ENCODE data around the gene CXCL11. TPM values are rescaled to one million over a fixed set of nuclear protein-coding genes. Genes with fewer than 3 reads are reported as not detected.
A peak's percentile ranks its signal among the peaks of the same experiment; 100 is the strongest.
"Not testable (repeated sequence)": the region's sequence is repeated elsewhere in the genome, so short reads cannot be mapped to it uniquely, and the experiment has no call there.

Gene CXCL11
- 3.7 and 9.8 TPM in 2 replicates for total RNA-seq (2014; rRNA removed; shearing (Covaris generic))

DNA sequence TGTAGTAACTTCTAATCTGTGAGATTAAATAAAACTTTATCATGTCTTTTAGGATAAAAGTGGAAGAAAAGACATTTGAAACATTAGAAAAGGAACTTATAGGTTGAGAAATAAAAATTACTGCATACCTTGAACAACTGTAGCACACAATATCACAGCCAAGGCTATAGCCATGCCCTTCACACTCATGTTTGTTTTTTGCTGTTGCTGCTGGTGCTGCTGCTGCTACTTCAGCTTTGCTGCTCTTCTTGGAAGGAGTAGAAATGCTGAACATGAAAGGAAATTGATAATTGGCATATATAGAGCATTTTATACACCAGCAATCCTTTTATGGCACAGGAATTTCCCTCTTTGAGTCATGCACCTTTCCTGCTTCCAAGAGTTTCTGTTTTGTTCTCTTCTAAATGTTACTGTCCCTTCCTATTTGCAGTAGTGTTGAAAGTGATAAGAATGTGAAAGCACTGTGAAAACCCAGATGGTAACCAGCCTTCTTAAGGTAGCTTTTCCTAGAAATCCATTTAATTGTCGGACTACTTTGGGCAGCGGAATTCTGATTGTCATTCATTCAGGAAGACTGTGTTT lies at the start of gene CXCL11:
CXCL11 (minus strand) TSS at position 272 of the 582 bp plus-strand sequence; CDS start at position 189, 83 bp downstream.
- DNase-seq (ENCODE audit: low read depth) = peak; percentile 4

GRCh38 chr4:76084542-76084941 lies 48.7 kb upstream of the CXCL11 start:
- DNase-seq (ENCODE audit: low read depth) = no peak

DNA sequence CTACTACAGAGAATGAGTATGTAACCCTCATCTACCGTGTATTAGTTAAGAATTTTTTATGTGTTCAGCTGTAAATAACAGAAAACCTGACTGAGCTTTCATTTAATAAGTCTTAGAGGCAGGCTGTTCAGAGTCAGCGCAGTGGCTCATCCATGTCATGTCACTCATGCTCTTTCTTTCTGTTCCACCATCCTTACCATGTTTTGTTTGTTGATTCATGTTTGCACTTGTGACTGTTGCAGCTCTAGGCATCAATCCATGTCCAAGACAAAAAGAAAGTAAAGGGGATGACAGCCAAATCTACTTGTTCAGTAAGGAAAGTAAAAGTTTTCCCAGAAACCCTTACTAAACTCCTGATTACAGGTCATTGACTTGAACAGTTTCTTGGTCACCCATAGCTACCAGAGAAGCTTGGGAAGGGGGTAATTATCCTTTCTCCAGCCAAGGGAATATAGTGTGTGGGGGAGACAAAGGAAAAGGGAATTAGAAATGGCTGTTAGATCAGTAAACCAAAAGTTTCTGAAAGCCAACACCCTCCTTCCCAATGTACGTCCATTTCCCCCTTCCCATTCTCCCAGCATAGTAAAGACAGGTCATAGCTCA lies 47.6 kb upstream of the CXCL11 start:
- no peak for DNase-seq (ENCODE audit: low read depth)

GRCh38 chr4:76078033-76078613 lies 42.3 kb upstream of the CXCL11 start:
- no peak for DNase-seq (ENCODE audit: low read depth)

DNA sequence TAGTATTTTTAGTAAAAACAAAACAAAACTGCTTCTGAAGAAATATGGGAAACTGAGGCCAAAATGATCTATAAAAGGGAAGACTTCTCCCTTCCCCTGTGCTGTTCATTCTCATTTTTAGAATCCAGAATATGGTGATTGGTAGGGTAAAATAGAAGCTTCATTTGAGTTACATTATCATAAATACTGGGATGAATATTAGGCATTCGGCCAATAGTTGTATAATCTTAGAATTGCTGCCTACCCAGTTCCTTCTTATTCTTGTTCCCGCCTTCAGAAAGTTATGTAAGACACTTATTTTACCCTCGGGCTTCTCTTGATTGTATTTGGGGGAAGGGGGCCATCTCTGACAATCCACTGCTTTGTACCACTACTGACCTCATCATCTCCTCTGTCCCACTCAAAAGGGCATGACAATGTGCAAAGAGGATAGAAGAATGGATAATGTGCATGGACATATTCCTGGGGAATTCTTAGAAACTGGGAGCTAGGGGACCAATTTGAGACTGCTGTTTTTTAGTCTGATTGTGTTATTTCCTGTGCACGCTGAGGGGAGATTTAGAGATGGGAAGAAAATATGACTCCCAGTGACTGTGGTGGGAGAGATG lies 39.2 kb upstream of the CXCL11 start:
- no peak for DNase-seq (ENCODE audit: low read depth)

GRCh38 chr4:76074468-76074867 lies 38.6 kb upstream of the CXCL11 start, which contains the start of gene ART3:
ART3 (plus strand) TSS chr4:76074709; CDS start chr4:76075890, 1,181 bp downstream.
- no peak for DNase-seq (ENCODE audit: low read depth)

DNA sequence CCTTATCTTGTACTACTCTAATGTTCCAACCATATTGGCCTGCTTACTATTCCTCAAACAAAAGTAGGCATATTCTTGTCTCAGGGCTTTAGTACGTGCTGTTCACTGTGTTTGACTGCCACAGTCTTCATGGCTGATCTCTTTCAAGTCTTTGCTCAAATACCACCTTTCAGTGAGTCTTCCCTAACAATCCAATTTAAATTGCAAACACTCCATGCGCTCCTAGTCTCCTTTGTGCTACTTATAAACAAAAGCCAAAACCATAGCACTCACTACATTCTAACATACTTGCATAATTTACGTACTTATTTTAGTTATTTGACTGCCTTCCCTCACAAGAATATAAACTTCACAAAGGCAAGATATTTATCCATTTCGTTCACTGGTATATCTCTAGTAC lies 36.9 kb upstream of the CXCL11 start:
- no peak for DNase-seq (ENCODE audit: low read depth)

DNA sequence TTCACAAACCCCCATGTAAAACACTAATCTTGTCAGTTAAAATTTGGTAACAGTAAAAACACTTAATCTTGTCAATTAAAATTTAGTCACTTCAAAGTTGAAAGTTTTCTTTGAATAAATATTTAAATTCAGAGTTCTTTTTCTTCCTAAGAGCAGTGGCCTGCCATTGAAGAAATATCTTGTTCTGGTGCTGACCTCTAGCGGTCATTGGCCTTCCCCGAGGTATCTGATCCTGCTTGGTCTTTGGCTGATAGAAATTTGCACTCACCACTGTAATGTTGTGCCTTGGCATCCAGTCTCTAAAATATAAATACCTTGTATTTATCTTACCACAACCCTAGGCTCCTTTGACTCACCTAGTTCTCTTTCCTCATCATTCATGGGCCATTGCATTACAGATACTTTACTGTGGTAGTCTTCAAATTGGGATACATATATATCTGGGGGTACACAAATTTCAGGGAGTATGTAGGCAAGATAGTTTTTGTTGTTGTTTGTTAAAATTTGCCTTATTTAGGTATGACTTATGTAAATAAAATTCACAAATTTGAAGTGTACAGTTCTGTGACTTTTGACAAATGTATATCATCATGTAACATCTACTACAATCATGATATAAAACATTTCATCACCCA lies 31.9 kb upstream of the CXCL11 start:
- peak; percentile 33 for DNase-seq (ENCODE audit: low read depth)

GRCh38 chr4:76066546-76066945 lies 30.7 kb upstream of the CXCL11 start:
- DNase-seq (ENCODE audit: low read depth) = no peak

DNA sequence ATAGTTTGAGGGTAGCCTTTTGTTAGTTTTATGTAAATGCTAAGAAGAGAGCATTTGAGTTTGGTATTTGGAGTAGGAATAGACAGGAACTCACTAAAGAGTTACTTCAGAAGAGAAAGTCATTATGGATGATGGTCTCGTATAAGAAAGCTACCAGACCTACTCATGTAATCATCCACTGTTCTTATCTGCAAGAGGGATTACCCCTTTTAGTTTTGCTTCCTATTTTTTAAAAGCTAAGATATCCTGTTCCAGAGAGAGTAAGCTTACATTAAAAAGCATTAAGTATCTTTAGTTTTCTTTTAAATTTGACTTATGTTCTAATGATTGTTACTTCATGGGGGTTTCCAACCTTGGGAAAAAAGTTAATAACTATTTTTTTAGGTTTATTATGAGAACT lies 26.1 kb upstream of the CXCL11 start:
- no peak for DNase-seq (ENCODE audit: low read depth)

DNA sequence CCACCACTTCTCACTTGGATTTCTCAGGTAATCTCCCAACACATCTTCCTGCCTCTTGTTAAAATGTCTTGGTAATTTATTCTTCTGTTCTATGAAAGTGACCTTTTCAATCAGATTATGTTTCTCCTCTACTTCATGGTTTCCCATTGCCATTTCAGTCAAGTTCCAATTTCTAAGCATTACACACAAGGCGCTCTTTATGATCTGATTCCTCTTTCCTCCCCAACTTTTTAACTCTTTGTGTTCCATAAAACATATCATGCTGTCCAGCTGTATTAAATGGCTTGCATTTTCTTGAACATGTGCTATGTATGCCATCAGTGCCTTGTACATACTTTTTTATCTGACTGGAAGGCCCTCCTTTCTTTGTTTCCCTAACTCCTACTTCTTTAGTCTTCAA lies 25.6 kb upstream of the CXCL11 start:
- DNase-seq (ENCODE audit: low read depth) = no peak

DNA sequence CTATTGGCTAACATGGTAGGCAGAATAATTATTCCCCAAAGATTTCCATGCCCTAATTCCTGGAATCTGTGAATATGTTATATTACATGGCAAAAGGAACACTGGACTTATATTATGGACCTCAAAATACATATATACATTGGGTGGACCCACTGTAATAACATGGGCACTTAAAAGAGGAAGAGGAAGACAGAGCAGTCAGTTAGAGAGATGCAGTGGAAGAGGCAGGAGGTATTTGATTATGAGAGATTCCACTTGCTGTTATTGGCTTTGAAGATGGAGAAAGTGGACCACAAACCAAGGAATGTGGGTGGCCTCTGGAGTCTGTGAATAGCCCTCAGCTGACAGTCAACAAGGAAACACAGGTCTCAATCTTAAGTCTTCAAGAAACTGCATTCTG lies 24.6 kb upstream of the CXCL11 start:
- DNase-seq (ENCODE audit: low read depth) = no peak

DNA sequence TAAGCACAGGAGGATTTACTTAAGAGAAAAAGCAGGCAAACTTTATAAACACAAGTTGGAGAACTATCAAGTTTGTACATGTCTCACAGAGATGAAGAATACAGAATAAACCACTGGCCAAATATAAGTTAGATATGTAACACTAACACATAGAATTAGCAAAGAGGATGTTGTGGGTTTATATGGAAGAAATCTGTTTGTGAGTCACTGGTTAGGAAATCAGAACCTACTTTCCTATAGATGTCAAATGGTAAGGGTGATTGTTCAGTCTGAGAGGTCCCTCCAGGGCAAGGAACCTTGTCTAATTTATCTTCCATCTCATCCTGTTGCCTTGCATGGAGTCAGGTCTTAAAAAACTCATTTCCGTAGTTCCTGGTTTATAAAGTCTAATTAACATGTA lies 23.9 kb upstream of the CXCL11 start:
- no peak for DNase-seq (ENCODE audit: low read depth)

DNA sequence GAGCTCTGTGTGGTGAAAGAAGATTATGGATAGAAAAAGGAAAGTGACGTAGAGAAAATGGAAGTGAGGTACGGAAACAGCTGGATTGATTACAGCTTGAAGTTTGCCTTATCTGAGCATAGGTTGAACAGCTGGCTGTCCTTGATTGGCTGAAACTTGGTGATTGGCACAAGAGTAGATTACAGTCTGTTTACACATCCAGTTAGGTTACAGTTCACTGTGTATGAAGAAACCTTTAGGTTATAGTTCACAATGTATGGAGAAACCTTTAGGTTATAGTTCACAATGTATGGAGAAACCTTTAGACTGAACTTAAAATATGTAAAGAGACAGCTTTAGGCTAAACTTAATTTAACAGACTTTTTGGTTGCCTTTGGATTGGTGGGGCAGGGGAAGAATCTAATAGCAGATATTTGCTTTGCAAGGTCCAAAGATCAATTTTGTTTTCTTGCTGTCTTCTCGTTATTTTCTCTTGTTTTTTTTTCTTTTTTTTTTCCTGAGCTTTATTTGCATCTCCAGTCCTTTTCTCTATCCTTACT lies 23.1 kb upstream of the CXCL11 start:
- no peak for DNase-seq (ENCODE audit: low read depth)

DNA sequence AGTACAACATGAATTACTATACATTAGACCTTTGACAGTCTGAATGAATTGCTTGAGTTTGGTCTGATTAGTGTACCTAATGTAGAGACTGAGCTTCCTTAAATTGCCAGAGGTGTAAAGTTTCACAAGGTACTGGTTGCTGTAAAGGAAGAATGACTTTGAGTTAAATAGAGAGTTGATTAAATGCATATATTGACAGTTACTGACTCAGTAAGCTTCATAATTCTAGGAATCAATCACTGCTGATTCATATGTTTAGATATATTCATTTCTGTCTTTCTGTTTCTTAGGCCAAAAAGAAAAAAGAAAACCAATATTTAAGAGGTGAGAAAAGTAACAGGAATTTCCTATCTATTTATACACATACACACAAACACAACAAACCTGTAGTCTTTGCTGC lies 22.4 kb upstream of the CXCL11 start:
- DNase-seq (ENCODE audit: low read depth) = no peak

DNA sequence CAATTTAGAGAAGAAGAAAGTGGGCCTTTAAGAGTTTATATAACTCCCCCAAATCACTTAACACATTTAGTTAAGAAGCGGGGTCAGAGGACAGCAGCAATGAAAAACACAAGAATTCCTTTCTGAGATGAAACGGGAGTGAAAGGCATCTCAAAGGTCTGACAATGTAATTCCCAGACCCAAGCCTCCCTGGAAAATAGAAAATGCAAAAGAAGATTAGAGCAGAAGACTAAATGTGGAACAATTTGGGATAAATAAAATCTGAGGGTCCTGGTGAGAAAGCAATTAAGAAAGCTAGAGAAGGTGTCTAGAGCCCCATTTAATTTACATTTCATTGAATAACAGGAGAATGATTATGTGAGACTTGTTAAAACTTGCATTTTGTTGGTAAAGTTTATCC lies 19.6 kb upstream of the CXCL11 start:
- DNase-seq (ENCODE audit: low read depth) = no peak

GRCh38 chr4:76055016-76055415 lies 19.1 kb upstream of the CXCL11 start:
- no peak for DNase-seq (ENCODE audit: low read depth)

DNA sequence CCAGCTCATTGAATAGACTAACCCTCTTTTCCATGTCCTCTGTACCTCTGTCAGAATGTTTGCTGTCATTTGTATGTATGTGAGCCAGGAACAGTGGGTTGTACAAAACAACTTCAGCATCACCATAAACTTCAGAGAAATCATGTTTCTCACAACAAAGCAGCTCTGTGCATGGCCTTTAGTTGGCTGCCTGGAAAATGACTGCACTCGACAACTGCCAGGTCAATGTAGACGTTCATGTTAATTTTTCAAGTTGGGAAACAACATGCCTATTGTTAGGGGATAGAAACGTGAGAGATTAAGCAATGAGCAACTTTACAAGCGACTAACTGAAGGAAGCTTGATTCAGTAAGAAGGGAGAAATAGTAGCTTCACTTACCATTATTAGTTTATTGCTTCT lies 17.9 kb upstream of the CXCL11 start:
- DNase-seq (ENCODE audit: low read depth) = no peak

DNA sequence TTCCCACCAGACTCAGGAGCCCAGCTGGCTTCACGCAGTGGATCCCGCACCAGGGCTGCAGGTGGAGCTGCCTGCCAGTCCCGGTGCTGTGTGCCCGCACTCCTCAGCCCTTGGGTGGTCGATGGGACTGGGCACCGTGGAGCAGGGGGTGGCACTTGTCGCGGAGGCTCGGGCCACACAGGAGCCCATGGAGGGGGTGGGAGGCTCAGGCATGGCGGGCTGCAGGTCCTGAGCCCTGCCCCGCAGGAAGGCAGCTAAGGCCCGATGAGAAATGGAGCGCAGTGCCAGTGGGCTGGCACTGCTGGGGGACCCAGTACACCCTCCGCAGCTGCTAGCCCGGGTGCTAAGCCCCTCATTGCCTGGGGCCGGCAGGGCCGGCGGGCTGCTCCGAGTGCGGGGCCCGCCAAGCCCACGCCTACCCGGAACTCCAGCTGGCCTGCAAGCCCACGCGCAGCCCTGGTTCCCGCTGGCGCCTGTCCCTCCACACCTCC lies 14.7 kb upstream of the CXCL11 start:
- DNase-seq (ENCODE audit: low read depth) = not testable (repeated sequence)

DNA sequence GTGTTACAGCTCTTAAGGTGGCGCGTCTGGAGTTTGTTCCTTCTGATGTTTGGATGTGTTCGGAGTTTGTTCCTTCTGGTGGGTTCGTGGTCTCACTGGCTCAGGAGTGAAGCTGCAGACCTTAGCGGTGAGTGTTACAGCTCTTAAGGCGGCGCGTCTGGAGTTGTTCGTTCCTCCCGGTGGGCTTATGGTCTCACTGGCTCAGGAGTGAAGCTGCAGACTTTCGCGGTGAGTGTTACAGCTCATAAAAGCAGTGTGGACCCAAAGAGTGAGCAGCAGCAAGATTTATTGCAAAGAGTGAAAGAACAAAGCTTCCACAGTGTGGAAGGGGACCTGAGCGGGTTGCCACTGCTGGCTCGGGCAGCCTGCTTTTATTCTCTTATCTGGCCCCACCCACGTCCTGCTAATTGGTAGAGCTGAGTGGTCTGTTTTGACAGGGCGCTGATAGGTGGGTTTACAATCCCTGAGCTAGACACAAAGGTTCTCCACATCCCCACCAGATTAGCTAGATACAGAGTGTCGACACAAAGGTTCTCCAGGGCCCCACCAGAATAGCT lies 14.1 kb upstream of the CXCL11 start:
- DNase-seq (ENCODE audit: low read depth) = not testable (repeated sequence)

DNA sequence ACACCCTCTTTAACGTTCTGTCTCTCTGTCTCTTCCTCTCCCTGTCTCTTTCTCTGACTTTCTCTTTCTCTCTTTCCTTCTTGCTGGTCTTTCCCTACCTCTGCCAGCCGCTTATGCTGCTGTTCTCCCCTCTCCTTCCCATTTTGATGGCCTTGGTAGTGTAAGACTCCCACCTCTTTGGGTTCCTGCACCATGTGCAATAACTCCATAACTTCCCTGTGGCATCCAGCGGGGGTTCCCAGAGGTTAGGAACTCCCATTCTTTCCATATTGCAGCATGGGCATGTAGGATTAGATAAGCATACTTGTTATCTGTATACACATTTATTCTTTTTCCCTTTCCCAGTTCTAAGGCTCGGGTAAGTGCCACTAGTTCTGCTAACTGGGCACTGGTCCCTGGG lies 8.8 kb upstream of the CXCL11 start:
- not testable (repeated sequence) for DNase-seq (ENCODE audit: low read depth)

DNA sequence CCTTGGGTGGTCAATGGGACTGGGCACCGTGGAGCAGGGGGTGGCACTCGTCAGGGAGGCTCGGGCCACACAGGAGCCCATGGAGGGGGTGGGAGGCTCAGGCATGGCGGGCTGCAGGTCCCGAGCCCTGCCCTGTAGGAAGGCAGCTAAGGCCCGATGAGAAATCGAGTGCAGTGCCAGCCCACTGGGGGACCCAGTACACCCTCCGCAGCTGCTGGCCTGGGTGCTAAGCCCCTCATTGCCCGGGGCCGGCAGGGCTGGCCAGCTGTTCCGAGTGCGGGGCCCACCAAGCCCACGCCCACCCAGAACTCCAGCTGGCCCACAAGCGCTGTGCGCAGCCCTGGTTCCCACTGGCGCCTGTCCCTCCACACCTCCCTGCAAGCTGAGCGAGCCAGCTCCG lies 7.4 kb upstream of the CXCL11 start:
- DNase-seq (ENCODE audit: low read depth) = not testable (repeated sequence)

Measured in Daoy (cell line).